Ovary (tissue), 9 donors: ENCODE results near the gene CFAP43. TPM values are rescaled to one million over a fixed set of nuclear protein-coding genes. Genes with fewer than 3 reads are reported as not detected.

Source experiments
- DNase-seq, 5 donors: peaks; one replicate each; pipeline ENCODE4 v3.0.0-alpha.2; 2019 to 2020
- H3K27ac ChIP-seq, 2 donors: fragments of 200-600 bp; one replicate each; pipeline versions ENCODE4 v1.5.1 to v1.8.0; 2019 to 2022
- H3K27me3 ChIP-seq: fragments of 200-600 bp; one replicate; pipeline ENCODE4 v1.8.0; 2022
- H3K36me3 ChIP-seq: fragments of 200-600 bp; sonication (generic); one replicate; pipeline ENCODE4 v1.5.1; 2019
- H3K4me1 ChIP-seq: one replicate; pipeline ENCODE4 v1.8.1; 2013; ENCODE audit warnings: mild to moderate bottlenecking, moderate library complexity; ENCODE audit not compliant: insufficient read depth
- H3K4me3 ChIP-seq: fragments of 200-600 bp; sonication (generic); one replicate; pipeline ENCODE4 v1.5.1; 2017
- H3K9me3 ChIP-seq, 2 donors: fragments of 200-600 bp in 1 of 2; sonication (generic) in 1 of 2; one replicate each; pipeline versions ENCODE4 v1.5.1 to v1.8.1; 2013 to 2019; ENCODE audit warnings: mild to moderate bottlenecking in 1 of 2, moderate library complexity in 1 of 2
- EP300 ChIP-seq: sonication (generic); formaldehyde crosslinking; IDR thresholded peaks from one replicate; pipeline ENCODE4 v1.6.1; 2017; ENCODE audit warnings: antibody characterized with exemption
- POLR2A ChIP-seq: fragments of 450-650 bp; IDR thresholded peaks from one replicate; pipeline ENCODE4 v1.6.1; 2017; ENCODE audit warnings: antibody characterized with exemption, mild to moderate bottlenecking, moderate library complexity
- WGBS, 3 donors: extraction: QIAGEN DNeasy Blood & Tissue Kit in 1 of 3; methylation state at CpG; one replicate each; pipeline versions ENCODE4 v1.1.5 to v1.1.7; 2013 to 2017; 5-methylcytosine and 5-hydroxymethylcytosine counted together
- intact Hi-C, 4 donors: fragments of 100-400 bp; cut with DNase I; formaldehyde crosslinking; loops; one replicate each; pipeline versions ENCODE4 v1.11.0 to v1.15.1; 2022 to 2023
- polyA plus RNA-seq, 2 donors: library from polyadenylated mRNA; stranded (reverse); fragments of 200-250 nt in 1 of 2; fragments of 350-450 nt in 1 of 2; fragmentation: Illumina TruSeq in 1 of 2; extraction: RNeasy Lipid Tissue Mini Kit (QIAGEN cat#74804) in 1 of 2; gene quantifications; one replicate each; pipeline ENCODE4 v1.2.3, GENCODE V29; 2013 to 2014
- total RNA-seq, 7 donors: library from RNA; depleted of rRNA in 2 of 7; stranded (reverse); fragments of >200 nt in 2 of 7; fragmentation: NEBNext Ultra II Directional in 3 of 7; extraction: Animal tissue kit (Norgen Biotek cat#: 25700) in 3 of 7; gene quantifications; one replicate each; pipeline versions ENCODE4 v1.1.0 to v1.2.4, GENCODE V29; 2016 to 2023
- TF ChIP-seq, protein P1 (sequence below), 3 donors: fragments of 450-650 bp in 2 of 3; fragments of 200-600 bp in 1 of 3; IDR thresholded peaks; one replicate each; pipeline versions ENCODE4 v1.5.1 to v1.8.0; 2016 to 2022; ENCODE audit warnings: antibody characterized with exemption in 3 of 3, mild to moderate bottlenecking in 1 of 3
- donor health status: DM: no; HTN: no; CAD: no; lungs with moderate emphysema.
- donor health status: DM: no; HTN: no; CAD: no.
- donor health status: Bipolar disorder and iron deficiency.
- donor health status: DM: yes; HTN: yes; CAD: no.
- donor health status: DM: no; HTN: no; CAD: no.
- donor health status: DM: yes; HTN: yes; CAD: no.

CFAP43 gene
- total and polyA plus RNA-seq, 9 donors = 1.1 to 58.6 (median 2.6) TPM

DNA sequence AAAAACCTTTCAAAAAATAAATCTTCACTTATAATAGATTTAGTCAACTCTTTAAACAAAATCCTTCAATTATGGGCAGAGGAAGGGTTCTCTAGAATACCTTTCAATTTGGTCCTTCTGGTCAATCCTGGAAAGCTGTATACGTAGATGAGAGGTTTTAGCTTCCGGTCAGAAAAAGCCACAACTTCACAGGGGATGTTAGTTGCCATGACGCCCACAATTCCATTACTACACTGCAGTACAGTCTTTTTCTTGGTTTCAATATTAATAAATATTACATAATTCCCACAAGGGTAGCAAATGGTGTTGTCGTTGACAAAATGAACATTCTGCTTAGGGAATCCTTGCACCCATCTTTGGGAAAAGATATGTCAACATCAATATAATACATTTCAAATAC is 1.7 kb downstream of the CFAP43 start:
- intact Hi-C loops = no loop called here
- Histone ChIP-seq H3K4me3 (no peak overlapping the region), H3K9me3 (no peaks in the 10 kb centered on the region), H3K27me3 (no peaks in the 10 kb centered on the region), H3K36me3 (no peaks in the 10 kb centered on the region), H3K4me1 (peaks cover 1% of the 10 kb centered on the region), H3K27ac (no peak overlapping the region)
- TF ChIP-seq POLR2A = no peak
- no peak for TF ChIP-seq EP300
- TF ChIP-seq, protein P1, sequence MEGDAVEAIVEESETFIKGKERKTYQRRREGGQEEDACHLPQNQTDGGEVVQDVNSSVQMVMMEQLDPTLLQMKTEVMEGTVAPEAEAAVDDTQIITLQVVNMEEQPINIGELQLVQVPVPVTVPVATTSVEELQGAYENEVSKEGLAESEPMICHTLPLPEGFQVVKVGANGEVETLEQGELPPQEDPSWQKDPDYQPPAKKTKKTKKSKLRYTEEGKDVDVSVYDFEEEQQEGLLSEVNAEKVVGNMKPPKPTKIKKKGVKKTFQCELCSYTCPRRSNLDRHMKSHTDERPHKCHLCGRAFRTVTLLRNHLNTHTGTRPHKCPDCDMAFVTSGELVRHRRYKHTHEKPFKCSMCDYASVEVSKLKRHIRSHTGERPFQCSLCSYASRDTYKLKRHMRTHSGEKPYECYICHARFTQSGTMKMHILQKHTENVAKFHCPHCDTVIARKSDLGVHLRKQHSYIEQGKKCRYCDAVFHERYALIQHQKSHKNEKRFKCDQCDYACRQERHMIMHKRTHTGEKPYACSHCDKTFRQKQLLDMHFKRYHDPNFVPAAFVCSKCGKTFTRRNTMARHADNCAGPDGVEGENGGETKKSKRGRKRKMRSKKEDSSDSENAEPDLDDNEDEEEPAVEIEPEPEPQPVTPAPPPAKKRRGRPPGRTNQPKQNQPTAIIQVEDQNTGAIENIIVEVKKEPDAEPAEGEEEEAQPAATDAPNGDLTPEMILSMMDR (IDR thresholded peaks at IDR 0.05) = no peak
- WGBS, 3 donors = 83 to 86% (median 85%) methylated on average over 4 of the region's 4 CpGs
- no peak for DNase-seq

DNA sequence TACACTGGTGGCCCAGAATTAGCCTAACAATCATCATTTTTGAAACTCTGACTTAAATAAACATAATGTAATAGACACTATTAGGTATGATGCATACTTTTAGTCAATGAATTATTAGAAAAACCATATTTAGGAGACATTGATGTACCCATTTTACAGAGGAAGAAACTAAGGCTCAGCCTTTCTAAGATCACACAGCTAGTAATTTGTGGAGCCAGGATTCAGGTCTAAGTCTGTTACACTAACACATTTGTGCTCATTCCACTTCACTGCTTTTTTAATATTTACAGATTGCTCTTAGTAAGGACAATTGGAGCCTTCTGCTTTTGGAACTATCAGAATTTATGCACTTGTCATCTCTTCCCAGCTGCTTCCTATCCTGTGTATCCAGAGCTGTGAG is 8.9 kb downstream of the CFAP43 start:
- Histone ChIP-seq H3K27me3 (no peaks in the 10 kb centered on the region), H3K36me3 (no peaks in the 10 kb centered on the region), H3K4me3 (no peak overlapping the region), H3K9me3 (no peaks in the 10 kb centered on the region), H3K27ac (no peak overlapping the region), H3K4me1 (no peaks in the 10 kb centered on the region)
- DNase-seq = no peak
- intact Hi-C loops = no loop called here
- TF ChIP-seq, protein P1 (IDR thresholded peaks at IDR 0.05) = no peak
- TF ChIP-seq EP300 = no peak
- TF ChIP-seq POLR2A = no peak

DNA sequence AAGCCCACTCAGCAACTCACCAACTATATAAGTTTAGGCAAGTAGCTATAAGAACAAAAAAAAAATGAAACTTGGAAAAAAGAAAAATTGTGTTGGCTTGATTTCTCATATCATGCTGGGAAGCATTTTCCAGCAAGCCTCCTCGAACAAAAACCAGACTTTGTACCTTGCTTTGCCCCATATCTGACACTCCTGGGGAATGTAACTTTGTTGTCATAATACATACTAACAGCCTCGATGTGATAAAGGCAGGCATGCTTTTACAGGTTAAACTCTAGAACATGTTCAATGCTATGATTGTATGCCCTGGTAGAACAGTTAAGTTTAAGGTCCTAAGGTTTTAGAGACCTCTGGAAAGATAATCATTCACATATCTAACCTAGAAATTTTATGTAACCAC is 11.6 kb downstream of the CFAP43 start:
- WGBS, 3 donors = 41 to 71% (median 49%) methylated on average over 2 of the region's 2 CpGs
- Histone ChIP-seq H3K4me3 (no peak overlapping the region), H3K36me3 (no peaks in the 10 kb centered on the region), H3K27ac (no peak overlapping the region), H3K27me3 (no peaks in the 10 kb centered on the region), H3K4me1 (no peaks in the 10 kb centered on the region), H3K9me3 (no peaks in the 10 kb centered on the region)
- TF ChIP-seq EP300 (no peak), POLR2A (no peak)
- TF ChIP-seq, protein P1 (IDR thresholded peaks at IDR 0.05) = no peak
- no peak for DNase-seq
- intact Hi-C loops = no loop called here

DNA sequence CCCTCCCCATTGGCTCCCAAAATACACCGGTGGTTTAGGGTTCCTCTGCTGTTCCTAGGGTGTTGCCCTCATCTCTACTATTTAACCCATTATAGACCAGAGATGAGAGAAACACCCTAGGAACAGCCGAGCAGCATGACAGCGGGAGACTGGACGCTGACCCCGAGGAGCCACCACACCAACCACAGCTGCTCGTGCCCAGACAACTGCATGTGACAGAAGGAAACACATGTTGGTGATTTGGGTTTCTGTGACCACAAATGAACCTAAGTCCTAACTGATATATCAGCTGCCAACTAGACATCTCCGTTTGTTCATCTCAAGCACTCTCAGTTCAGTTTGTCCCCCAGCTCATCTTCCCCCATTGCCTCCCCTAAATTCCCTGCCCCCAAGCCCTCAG is 13.4 kb downstream of the CFAP43 start:
- intact Hi-C loops = loop anchor here in 2 of 4 donors (10.0 kb wide), 2 partner anchors 344 to 504 kb away; no protein-coding TSS in a partner anchor
- no peaks in the 10 kb centered on the region for H3K4me1 ChIP-seq
- DNase-seq = no peak
- H3K36me3 ChIP-seq = no peaks in the 10 kb centered on the region
- TF ChIP-seq EP300 (no peak), POLR2A (no peak)
- TF ChIP-seq, protein P1 (IDR thresholded peaks at IDR 0.05) = no peak
- no peaks in the 10 kb centered on the region for H3K27me3 ChIP-seq
- H3K4me3 ChIP-seq = no peak overlapping the region
- no peaks in the 10 kb centered on the region for H3K9me3 ChIP-seq
- 60 to 75% (median 73%) methylated on average over 7 of the region's 7 CpGs for WGBS, 3 donors
- H3K27ac ChIP-seq = no peak overlapping the region

DNA sequence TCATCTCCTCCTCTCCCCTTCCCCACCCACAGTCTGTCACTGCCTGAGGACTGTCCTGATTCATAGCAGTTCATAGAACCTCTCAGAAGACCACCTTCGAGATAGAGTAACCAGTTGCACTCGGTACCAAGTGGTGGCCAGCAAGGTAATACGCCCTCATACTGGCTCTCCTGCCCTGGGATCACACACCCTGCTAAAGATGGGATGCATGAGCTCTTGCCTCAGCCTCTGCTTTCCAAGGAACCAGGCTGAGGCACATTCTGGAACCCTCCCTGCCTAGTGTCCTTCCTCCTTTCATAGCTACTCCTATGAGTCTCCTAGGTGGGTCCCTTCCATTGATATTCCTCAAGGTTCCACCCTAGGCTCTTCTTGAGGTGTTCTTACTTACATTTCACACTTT is 15.5 kb downstream of the CFAP43 start:
- TF ChIP-seq, protein P1 (IDR thresholded peaks at IDR 0.05) = no peak
- TF ChIP-seq EP300 (no peak), POLR2A (no peak)
- intact Hi-C loops = loop anchor here in 2 of 4 donors (10.0 kb wide), 2 partner anchors 342 to 502 kb away; no protein-coding TSS in a partner anchor
- Histone ChIP-seq H3K9me3 (no peaks in the 10 kb centered on the region), H3K4me3 (no peak overlapping the region), H3K36me3 (no peaks in the 10 kb centered on the region), H3K27ac (no peak overlapping the region), H3K4me1 (no peaks in the 10 kb centered on the region), H3K27me3 (no peaks in the 10 kb centered on the region)
- 90 to 93% (median 90%) methylated on average over 3 of the region's 3 CpGs for WGBS, 3 donors
- no peak for DNase-seq
